Measurements from ENCODE around the gene ASTL.

The ASTL gene

DNA sequence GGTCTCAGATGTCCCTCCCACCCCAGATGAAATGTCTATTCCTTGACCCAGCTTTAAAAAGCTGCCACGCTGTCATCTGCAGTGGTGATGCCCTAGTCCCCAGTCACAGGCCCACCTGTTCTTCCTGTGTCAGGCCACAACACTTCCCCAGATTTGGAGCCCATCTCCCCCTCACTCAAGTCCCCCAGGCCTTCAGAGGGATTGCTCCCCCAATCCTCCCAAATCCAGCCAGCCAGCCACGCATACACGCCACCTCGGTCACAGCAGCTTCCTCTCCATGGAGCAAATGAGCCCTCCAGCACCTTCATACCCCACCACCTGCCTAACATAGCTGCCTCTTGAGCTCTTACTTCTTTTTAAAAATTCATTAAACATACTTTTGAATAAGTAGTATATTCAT, 7.8 kb downstream of the ASTL start:
- in situ Hi-C loops (cut with MboI; ENCODE audit: low sequenced_read_pairs, unreplicated experiment) = loop anchor here (5.0 kb wide), 1 partner anchor 132 kb away; no protein-coding TSS in a partner anchor
- no peak for TF ChIP-seq CTCF (IDR thresholded peaks at IDR 0.05; ENCODE audit: borderline replicate concordance, control extremely low read depth, extremely low read depth, insufficient read depth, missing control alignments)
- DNase-seq (ENCODE audit: low spot score) = no peak

DNA sequence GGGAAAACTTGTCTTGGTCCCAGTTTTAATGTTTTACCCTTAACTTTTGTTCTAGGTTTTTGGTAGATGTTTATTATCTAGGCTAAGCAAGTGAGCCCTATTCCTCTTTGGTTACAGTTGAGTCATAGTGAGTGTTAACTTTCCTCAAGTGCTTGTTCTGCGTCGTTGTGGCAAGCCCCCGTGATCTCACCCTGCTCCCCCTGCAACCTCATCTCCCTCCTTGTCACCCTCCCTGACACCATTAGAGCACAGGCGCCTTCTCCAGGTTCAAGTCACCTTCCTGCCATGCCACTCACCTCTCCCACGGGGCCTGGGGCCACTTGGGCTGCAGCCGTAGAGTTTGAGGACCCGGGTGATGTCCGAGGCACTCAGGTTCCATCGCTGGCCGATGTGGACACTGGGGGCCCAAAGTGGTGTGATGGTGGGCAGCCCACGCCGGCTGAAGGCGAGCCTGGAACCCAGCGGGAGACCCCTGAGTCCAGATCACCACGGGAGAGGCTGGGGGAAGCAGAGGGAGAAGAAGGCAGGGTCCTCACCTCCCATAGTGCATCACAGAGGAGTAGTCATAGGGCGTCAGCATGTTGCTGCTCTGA, 8.7 kb downstream of the ASTL start:
- in situ Hi-C loops (cut with MboI; ENCODE audit: low sequenced_read_pairs, unreplicated experiment) = loop anchor here (5.0 kb wide), 1 partner anchor 133 kb away; no protein-coding TSS in a partner anchor
- DNase-seq (ENCODE audit: low spot score) = no peak
- TF ChIP-seq CTCF (IDR thresholded peaks at IDR 0.05; ENCODE audit: borderline replicate concordance, control extremely low read depth, extremely low read depth, insufficient read depth, missing control alignments) = no peak

- no peak for TF ChIP-seq CTCF (IDR thresholded peaks at IDR 0.05; ENCODE audit: borderline replicate concordance, control extremely low read depth, extremely low read depth, insufficient read depth, missing control alignments)
- DNase-seq (ENCODE audit: low spot score) = no peak
- in situ Hi-C loops (cut with MboI; ENCODE audit: low sequenced_read_pairs, unreplicated experiment) = no loop called here
Observed at GRCh38 chr2:96128456-96128855, 9.8 kb downstream of the ASTL start.

- no peak for DNase-seq (ENCODE audit: low spot score)
- in situ Hi-C loops (cut with MboI; ENCODE audit: low sequenced_read_pairs, unreplicated experiment) = loop anchor here (25.0 kb wide), 1 partner anchor 112 kb away; no protein-coding TSS in a partner anchor
- TF ChIP-seq CTCF (IDR thresholded peaks at IDR 0.05; ENCODE audit: borderline replicate concordance, control extremely low read depth, extremely low read depth, insufficient read depth, missing control alignments) = no peak
Observed at GRCh38 chr2:96124406-96125265, 13.7 kb downstream of the ASTL start.

DNA sequence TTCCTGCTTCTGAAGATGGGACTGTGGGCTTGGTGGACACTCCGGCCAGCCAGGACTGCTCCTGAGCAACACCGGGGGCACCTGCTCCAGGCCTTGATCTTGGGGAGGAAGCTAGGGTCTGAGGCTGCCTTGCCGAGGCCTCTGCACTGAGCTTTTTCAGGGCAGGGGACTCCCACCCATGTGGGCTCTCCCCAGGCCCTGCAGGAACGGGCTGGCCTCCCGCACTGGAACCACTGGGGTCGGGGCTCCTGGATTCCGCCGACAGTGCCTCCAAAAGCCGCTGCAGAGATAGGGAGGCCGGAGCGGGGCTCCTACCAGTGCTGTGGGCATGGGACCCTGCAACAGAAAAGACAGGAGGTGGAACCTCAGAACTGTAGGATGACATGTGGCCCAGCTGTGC, 14.4 kb downstream of the ASTL start:
- in situ Hi-C loops (cut with MboI; ENCODE audit: low sequenced_read_pairs, unreplicated experiment) = loop anchor here (25.0 kb wide), 1 partner anchor 112 kb away; no protein-coding TSS in a partner anchor
- DNase-seq (ENCODE audit: low spot score) = no peak
- no peak for TF ChIP-seq CTCF (IDR thresholded peaks at IDR 0.05; ENCODE audit: borderline replicate concordance, control extremely low read depth, extremely low read depth, insufficient read depth, missing control alignments)

GRCh38 chr2:96123290-96123689, 15.0 kb downstream of the ASTL start:
- no peak for DNase-seq (ENCODE audit: low spot score)
- in situ Hi-C loops (cut with MboI; ENCODE audit: low sequenced_read_pairs, unreplicated experiment) = loop anchor here (25.0 kb wide), 1 partner anchor 111 kb away; no protein-coding TSS in a partner anchor
- no peak for TF ChIP-seq CTCF (IDR thresholded peaks at IDR 0.05; ENCODE audit: borderline replicate concordance, control extremely low read depth, extremely low read depth, insufficient read depth, missing control alignments)
